ENCODE results near the gene C6orf89. TPM values are rescaled to one million over a fixed set of nuclear protein-coding genes. Genes with fewer than 3 reads are reported as not detected.
"Not testable (repeated sequence)": the region's sequence is repeated elsewhere in the genome, so short reads cannot be mapped to it uniquely, and the experiment has no call there.

Gene C6orf89
- total RNA-seq, 2 donors from 2014 or later = 56.5 to 59.9 TPM

DNA sequence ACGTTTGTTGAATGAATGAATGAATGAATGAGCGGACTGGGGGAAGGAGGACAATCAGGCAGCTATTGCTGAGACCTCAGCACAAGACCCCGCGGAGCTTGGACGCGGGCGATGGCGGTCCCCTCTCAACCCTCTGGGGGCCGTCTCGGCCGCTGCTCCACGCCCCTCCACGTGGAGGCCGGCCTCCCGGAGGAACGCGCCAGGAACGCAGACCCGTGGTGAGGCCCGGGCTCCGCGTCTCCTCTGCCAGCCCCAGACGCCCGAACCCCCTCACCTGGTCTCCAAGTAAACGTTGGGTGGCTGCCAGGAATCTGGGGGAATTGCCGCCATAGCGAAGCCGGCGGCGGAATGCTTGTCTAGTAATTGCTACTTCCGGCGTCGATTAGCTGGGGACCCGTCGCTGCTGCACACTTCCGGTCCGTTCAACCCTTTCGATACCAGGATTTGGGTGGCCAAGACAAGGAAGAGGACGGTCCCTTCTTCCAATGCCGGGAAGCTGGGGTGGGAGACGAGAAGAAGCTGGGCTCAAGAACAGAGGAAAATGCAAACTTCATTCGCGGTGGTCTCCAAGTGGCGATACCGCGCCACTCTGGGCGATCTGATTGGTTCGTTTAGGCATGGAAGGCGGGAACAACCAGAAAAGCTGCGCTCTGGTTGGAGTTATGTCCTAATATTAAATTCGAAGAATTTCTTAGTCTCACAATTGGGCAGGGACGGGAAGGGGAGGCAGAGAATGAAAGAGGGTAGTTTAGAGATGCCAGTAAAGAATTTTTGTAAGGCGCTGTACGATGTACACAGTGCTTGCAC lies 11.1 kb upstream of the C6orf89 start, which contains the start of gene PPIL1:
Gene PPIL1 (minus strand): TSS at position 361 of the 807 bp plus-strand sequence. CDS start 31 bp downstream, at position 330.
- DNase-seq (ENCODE audit: low spot score) = peak; percentile 95
- intact Hi-C loops (cut with DNase I) = no loop called here

DNA sequence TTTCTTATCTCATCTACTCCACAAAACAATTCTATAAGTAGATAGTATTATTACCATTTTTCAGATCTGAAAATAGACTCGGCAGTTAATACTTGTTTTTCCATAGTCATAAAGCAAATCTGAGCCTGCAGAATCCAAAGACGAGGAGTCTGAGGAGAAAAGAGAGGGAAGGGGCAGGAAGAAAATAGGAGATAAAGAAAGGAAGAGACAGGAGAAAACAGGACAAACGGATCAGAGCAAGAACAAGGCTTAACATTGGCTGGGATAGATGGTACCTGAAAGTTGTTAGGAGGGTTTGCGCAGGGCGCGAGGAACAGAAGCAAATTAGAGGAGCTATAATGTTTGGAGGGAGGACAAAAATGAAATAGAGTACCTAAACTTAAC lies 10.5 kb upstream of the C6orf89 start:
- intact Hi-C loops (cut with DNase I) = no loop called here
- no peak for DNase-seq (ENCODE audit: low spot score)

DNA sequence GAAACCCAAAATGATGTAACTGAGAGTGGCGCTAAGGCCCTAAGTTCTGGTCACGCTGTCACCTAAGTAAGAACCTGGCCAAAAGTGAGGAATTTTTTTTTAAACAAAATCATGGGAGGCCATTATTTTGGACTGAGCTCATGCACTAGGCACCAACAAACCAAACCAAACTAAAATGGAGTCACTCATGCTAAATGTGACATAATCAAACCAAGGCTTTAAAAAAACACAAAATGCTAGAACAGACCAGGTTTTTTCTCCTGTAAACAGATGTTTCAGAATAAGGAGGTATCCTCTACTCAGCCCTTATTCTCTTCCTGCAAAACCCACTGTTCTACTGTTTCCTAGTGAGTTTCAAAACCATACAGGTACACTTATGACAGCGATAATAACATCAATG lies 1.1 kb upstream of the C6orf89 start:
- intact Hi-C loops (cut with DNase I) = loop anchor here in 1 of 2 donors (5.0 to 10.0 kb wide), 2 partner anchors 130 to 313 kb away; no protein-coding TSS in a partner anchor
- no peak for DNase-seq (ENCODE audit: low spot score)

DNA sequence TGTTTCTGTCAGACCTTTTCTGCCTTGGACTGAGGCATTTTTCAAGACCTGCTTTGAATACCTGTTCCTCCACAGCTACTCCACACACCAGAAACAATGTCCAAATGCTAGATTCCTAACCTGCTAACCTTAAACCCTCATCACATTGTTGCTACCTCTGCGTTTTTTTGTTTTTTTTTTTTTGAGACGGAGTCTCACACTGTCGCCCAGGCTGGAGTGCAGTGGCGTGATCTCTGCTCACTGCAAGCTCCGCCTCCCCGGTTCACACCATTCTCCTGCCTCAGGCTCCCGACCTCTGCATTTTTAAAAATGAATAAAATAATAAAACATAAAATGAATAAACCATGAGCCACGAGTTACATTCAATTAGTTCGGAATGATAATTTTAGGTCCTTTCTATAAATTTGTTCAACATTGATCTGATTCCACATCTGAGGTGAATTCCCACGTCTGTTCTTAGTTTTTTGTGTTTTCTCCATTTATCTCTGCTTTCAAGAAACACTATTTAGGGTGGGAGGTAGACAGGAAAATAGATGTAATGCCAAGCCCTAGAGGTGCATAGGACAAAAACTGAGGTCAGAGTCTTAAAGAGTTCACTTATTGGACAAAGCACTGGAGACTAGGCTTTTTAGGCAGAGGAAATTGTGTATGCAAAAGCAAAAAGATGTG lies 1.3 kb downstream of the C6orf89 start:
- intact Hi-C loops (cut with DNase I) = loop anchor here in 1 of 2 donors (5.0 to 10.0 kb wide), 2 partner anchors 128 to 310 kb away; no protein-coding TSS in a partner anchor
- DNase-seq (ENCODE audit: low spot score) = no peak

DNA sequence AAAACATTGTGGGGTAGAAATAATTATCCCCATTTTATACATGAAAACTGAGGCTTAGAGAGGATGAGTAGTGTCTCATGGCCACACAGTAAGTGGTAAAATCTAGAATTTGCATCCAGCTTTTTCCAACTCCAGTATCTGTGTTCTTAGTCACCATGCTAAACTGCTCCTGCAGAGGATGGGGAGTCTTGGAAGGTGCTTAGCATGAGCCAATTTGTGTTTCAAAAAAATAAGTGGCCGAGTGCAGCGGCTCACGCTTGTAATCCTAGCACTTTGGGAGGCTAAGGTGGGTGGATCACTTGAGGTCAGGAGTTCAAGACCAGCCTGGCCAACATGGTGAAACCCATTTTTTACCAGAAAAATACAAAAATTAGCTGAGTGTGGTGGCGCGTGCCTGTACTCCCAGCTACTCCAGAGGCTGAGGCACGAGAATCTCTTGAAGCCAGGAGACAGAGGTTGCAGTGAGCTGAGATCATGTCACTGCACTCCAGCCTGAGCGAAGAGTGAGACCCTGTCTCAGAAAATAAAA lies 2.4 kb downstream of the C6orf89 start:
- no peak for DNase-seq (ENCODE audit: low spot score)
- intact Hi-C loops (cut with DNase I) = loop anchor here in 1 of 2 donors (5.0 to 10.0 kb wide), 2 partner anchors 127 to 309 kb away; no protein-coding TSS in a partner anchor

DNA sequence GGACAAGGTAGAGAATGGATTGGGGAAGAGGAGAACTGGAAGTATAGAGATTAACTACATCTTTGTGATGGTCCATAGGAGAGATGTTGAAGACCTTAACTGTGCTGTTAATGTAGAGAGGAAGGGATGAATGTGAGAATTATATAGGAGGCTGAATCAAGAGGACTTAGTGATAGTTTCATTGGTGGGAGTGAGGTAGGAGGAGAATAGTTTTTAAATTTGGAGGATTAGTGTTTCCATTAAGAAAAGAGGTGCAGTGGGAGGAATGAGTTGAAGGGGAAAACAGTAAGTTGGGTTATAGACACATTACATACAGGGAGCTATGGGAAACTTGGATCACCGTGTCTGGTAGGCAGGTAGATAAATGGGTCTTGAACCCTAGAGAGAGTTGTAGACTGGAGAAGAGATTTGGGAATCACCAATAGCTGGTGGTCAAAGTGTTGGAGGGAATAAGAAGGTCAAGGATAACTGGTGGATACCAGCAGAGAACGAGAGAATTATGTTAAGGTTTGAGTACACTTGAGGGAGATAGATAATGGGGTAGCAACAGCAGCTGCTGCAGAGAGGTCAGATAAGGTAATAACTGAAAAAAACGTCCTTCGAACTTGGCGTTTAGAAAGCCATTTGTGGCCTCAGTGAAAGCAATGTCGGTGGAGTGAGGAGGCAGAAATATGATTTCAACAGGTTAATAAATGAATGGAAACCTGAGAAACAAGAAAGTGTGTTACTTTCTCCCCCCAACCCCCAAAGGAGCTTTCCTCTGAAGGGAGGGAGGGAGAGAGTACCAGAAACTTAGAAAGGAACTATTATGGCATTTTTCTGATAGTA lies 3.1 kb downstream of the C6orf89 start:
- intact Hi-C loops (cut with DNase I) = loop anchor here in 1 of 2 donors (5.0 to 10.0 kb wide), 2 partner anchors 126 to 308 kb away; no protein-coding TSS in a partner anchor
- no peak for DNase-seq (ENCODE audit: low spot score)

DNA sequence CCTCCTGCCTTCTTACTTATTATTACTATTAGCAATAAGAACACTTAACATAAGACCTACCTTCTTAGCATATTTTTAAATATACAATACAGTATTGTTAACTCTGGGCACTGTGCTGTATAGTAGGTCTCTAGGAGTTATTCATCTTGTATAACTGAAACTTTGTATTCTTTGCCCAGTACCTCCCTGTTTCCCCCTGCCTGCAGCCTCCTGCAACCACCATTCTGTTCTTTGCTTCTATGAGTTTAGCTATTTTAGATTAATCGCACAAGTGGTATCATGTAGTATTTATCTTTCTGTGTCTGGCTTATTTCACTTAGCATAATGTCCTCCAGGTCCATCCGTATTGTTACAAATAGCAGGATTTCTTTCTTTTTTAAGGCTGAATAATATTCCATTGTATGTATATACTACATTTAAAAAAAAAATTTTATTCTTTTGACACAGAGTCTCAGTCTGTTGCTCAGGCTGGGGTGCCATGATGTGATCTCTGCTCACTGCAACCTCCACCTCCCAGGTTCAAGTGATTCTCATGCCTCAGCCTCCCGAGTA lies 4.4 kb downstream of the C6orf89 start:
- intact Hi-C loops (cut with DNase I) = no loop called here
- DNase-seq (ENCODE audit: low spot score) = no peak

DNA sequence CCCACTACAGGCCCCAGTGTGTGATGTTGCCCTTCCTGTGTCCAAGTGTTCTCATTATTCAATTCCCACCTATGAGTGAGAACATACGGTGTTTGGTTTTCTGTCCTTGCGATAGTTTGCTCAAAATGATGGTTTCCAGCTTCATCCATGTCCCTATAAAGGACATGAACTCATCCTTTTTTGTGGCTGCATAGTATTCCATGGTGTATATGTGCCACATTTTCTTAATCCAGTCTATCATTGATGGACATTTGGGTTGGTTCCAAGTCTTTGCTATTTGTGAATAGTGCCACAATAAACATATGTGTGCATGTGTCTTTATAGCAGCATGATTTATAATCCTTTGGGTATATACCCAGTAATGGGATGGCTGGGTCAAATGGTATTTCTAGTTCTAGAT lies 5.4 kb downstream of the C6orf89 start:
- DNase-seq (ENCODE audit: low spot score); intact Hi-C loops (cut with DNase I): not testable (repeated sequence)

DNA sequence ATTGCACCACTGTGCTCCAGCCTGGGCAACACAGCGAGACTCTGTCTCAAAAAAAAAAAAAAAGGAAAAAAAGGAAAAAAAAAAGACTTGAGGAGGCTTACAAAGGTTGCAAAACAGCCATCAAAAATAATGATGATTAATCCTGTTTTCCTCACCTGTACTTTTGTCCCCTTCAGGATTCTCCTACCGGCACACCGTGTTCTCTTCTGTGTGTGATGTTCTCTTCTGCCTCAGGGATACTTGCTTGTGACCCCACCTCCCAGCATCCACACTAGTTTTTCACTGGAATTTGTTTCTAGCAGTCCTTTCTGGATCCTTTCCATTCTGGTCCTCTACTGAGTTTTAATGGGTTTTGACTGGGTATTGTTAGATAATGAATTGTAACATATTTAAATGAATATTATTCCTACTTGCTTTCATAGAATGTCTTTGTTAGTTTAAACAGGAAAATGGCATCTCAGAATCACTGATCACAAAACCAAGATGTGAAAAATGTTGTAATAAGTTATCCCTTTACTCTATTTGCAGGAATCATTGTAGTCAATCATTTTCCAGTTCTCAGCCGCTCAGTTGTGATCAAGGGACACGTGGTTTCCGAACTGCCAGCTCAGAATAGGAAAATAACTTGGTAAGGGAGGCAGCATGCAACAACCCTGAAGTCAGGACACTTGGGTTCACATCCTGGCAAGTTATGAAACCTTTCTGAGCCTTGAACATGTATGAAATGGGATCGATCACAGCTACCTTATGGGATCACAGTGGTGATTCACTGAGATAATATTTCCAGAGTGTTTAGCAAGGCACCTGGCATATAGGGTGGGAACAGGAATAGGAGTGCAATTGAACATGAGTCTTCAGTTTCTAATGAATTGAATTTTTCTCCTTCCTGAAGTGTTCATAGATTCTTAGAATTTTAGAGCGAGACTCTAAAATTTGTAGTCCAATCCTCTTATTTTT lies 8.5 kb downstream of the C6orf89 start:
- intact Hi-C loops (cut with DNase I) = no loop called here
- no peak for DNase-seq (ENCODE audit: low spot score)

DNA sequence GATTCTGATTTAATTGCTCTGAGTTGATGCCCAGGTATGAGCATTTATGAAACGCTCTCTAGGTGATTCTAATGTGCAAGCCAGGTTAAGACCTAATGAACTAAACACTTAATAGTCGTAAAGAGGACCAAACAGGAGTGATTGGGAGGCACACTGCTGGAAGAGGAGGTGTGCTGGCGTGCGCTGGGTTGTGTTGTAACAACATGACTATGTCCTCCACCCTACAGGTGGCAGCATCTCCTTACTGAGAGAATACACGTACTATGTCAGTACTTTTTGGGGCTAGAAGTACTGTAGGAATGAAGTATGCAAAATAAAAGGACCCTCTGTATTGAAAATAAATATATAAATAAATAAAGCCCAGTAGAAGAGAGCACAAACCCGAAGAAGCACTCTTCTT lies 11.9 kb downstream of the C6orf89 start:
- no peak for DNase-seq (ENCODE audit: low spot score)
- intact Hi-C loops (cut with DNase I) = no loop called here

DNA sequence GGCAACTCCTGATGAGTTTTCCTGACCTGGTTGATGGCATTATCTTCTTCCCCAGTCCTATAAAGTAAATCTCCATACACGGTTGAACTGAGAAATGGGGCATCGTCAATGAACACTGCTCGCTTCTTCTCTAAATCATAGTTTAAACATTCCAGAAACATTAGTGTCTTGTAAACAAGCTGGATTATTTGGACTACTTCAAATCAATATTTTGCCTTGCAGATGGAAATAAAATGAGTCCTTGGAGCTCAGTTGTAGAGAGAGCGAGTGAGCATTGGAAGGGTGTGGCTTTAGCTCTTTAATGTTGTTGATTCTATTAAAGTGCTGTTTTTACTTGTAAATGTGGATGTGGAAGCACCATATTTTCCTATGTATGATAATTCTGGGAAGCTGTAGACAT lies 18.4 kb downstream of the C6orf89 start:
- intact Hi-C loops (cut with DNase I) = no loop called here
- no peak for DNase-seq (ENCODE audit: low spot score)

DNA sequence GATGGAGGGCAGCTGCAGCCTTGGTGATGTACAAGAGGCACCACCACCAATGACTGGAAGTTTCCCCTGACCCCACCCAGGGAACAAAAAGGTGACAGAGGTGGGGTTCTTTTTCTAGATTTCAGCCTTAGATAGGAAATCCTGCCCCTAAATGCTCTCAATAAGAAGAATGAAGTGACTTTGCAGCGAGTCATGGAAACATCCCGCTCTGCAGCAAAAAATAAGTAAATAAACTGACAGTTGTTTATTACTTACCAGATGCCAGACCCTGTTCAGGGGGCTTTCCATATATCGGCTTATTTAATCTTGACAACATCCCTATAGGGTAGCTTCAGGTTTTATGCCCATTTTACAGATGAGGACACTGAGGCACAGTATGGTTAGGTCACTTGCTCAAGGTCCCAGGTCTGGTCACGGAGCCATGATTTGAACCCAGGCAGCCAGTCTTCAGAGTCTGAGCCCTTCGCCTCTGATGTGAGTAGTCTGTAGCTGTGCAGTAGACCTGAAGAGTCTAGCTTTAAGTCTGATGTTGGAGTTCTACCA lies 19.2 kb downstream of the C6orf89 start:
- intact Hi-C loops (cut with DNase I) = no loop called here
- DNase-seq (ENCODE audit: low spot score) = no peak

DNA sequence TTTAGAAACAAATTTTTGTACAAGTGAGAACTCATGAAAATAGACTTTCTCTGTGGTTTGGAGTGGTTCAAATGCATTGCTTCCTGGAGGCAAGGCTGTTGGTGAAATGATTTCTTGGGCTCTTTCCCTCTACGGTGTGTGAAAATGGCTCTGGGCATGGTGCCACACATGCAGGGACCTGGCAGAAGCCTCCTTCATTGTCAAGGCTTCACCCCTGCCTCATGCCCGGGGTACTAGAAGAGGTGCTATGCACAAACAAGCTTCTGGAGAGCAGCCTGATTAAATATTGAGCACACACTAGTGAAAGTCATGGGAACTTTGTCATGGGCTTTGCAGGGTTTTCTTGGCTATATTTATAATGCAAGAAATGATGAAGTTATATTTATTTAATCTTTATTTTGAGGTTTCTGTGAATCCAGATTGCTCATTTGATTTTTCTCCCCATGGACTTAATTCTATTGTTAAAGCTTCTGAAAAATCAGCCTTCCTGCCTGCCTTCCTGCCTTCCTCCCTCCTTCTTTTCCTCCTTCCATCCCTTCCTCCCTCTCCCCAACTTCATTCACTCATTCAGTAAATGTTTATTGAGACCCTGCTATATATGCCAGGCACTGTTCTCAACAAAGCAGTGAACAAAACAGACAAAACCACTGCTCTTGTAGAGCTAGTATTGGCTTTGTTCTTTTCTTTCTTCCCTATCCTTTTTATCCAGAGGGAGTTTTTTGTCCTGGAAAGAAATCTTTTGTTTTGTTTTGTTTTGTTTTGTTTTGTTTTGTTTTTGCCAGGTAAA lies 21.0 kb downstream of the C6orf89 start:
- intact Hi-C loops (cut with DNase I) = no loop called here

DNA sequence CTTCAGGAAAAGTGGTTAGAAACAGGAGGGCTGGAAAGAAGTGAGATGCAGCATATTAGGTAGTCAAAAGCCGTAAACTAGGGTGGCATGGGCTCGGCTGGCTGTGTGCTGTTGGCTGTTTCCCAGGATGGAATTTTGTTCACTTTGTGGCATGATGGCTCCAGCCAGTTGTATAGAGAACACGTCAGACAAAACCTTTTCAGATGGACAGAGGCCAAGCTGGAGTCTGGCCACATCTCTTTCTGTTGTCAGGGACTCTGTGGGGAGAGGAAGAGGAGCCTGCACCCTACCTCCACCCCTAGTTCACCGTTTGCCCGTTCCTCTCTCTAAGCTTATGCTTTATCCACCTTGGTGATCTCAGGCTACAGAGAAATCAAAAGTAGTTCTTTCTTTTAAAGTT lies 22.0 kb downstream of the C6orf89 start:
- no peak for DNase-seq (ENCODE audit: low spot score)
- intact Hi-C loops (cut with DNase I) = no loop called here

More for the DNA sequence above, 21.0 kb downstream of the C6orf89 start:
- DNase-seq (ENCODE audit: low spot score) = no peak

DNA sequence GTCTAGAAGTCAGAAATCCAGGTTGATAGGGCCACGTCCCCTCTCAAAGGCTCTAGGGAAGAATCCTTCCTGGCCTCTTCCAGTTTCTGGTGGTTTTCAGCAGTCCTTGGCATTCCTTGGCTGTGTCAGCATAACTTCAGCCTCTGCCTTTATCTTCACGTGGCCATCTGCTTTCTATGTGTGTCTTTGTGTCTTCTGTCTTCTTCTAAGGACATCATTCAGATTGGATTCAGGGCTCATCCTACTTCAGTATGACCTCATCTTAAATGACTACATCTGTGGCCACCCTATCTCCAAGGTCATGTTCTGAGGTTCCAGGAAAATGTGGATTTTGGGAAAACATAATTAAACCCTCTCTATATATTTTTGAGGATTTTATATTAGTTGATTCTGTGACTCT lies 23.0 kb downstream of the C6orf89 start:
- no peak for DNase-seq (ENCODE audit: low spot score)
- intact Hi-C loops (cut with DNase I) = no loop called here

DNA sequence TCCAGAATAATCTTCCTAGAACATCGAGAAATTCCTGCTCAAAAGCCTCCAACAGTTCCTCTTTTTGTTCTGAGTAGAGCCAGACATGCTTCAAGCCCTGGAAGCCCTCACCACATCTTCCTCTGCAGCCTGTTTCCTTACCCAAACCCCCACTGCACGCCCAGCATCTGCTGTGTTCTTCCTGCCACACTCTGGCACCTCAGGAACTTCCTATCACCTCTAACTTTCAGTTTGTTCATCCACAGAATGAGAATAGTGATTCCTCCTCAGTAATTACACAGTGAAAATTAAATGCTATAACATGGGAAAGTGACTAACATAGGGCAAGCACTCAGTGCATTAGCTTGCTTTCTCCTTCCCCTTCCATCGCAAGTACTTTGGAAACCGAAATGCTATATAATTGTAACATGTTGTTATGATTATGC lies 26.3 kb downstream of the C6orf89 start:
- intact Hi-C loops (cut with DNase I) = no loop called here

DNA sequence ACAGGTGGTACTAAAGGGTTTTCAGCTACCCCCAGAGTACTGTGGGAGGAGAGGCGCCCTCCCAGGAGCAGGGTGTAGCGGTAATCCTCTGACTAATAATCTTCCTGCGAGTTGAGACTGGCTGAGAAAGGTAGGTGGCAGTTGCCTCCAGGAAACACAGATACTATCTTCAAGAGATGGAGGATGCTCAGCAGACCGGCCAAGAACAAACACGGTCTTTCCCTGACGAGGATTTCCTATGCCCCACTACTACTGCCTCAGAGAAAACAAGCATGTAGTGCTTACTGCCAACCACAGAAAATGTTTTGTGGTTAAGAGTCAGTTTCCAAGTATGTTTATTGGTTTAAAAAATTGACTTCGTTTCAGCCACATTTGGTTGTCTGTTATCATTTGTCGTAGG lies 26.8 kb downstream of the C6orf89 start:
- no peak for DNase-seq (ENCODE audit: low spot score)
- intact Hi-C loops (cut with DNase I) = no loop called here

More for the DNA sequence above, 26.3 kb downstream of the C6orf89 start:
- no peak for DNase-seq (ENCODE audit: low spot score)
